H9 (cell line): Measurements from ENCODE around the gene PSMB7. TPM values are rescaled to one million over a fixed set of nuclear protein-coding genes. Genes with fewer than 3 reads are reported as not detected.

ENCODE experiments used
- DNase-seq: peaks from one replicate; pipeline ENCODE4 v3.0.0-alpha.2; 2017
- H2AFZ ChIP-seq: one replicate; pipeline ENCODE4 v1.6.1; 2013; ENCODE audit warnings: mild to moderate bottlenecking, low read length, control low read depth, moderate library complexity
- H2AK5ac ChIP-seq: 2 replicates; pipeline ENCODE4 v1.6.1; 2013; ENCODE audit warnings: low read length, control low read depth, mixed read lengths; ENCODE audit not compliant: insufficient read length
- H2BK120ac ChIP-seq: one replicate; pipeline ENCODE4 v1.6.1; 2013; ENCODE audit warnings: low read depth, mild to moderate bottlenecking, low read length, control low read depth, inconsistent platforms; ENCODE audit not compliant: poor library complexity, severe bottlenecking
- H2BK12ac ChIP-seq: 2 replicates; pipeline ENCODE4 v1.6.1; 2013; ENCODE audit warnings: low read length, control low read depth, mixed read lengths, low read depth; ENCODE audit not compliant: insufficient read length
- H2BK15ac ChIP-seq: 2 replicates; pipeline ENCODE4 v1.6.1; 2013; ENCODE audit warnings: low read depth, low read length, control low read depth
- H2BK20ac ChIP-seq: one replicate; pipeline ENCODE4 v1.6.1; 2013; ENCODE audit warnings: low read depth, mild to moderate bottlenecking, low read length, control low read depth, inconsistent platforms; ENCODE audit not compliant: poor library complexity, severe bottlenecking
- H2BK5ac ChIP-seq: 2 replicates; pipeline ENCODE4 v1.6.1; 2013; ENCODE audit warnings: low read length, control low read depth, mixed read lengths; ENCODE audit not compliant: insufficient read length
- H3K14ac ChIP-seq: 2 replicates; pipeline ENCODE4 v1.6.1; 2013; ENCODE audit warnings: low read length, control low read depth; ENCODE audit not compliant: insufficient read depth
- H3K18ac ChIP-seq: 2 replicates; pipeline ENCODE4 v1.6.1; 2013; ENCODE audit warnings: low read depth, mild to moderate bottlenecking, mixed read lengths, low read length, control low read depth; ENCODE audit not compliant: insufficient read length
- H3K23ac ChIP-seq: 2 replicates; pipeline ENCODE4 v1.6.1; 2013; ENCODE audit warnings: low read length, control low read depth, mixed read lengths, low read depth; ENCODE audit not compliant: insufficient read length
- H3K23me2 ChIP-seq: 2 replicates; pipeline ENCODE4 v1.6.1; 2013; ENCODE audit warnings: low read depth, mild to moderate bottlenecking, mixed read lengths, low read length, control low read depth; ENCODE audit not compliant: insufficient read length, poor library complexity, severe bottlenecking
- H3K27ac ChIP-seq: 2 replicates; pipeline ENCODE4 v1.5.1; 2013; ENCODE audit warnings: low read length, control low read depth, mixed read lengths, low read depth; ENCODE audit not compliant: insufficient read length
- H3K27me3 ChIP-seq: 2 replicates; pipeline ENCODE4 v1.6.1; 2013; ENCODE audit warnings: low read length, control low read depth, inconsistent platforms; ENCODE audit not compliant: insufficient read depth
- H3K4ac ChIP-seq: 2 replicates; pipeline ENCODE4 v1.6.1; 2013; ENCODE audit warnings: low read depth, mild to moderate bottlenecking, control low read depth, inconsistent platforms, low read length, moderate library complexity
- H3K4me1 ChIP-seq: 2 replicates; pipeline ENCODE4 v1.6.1; 2013; ENCODE audit warnings: low read length, control low read depth, inconsistent platforms; ENCODE audit not compliant: insufficient read depth
- H3K4me2 ChIP-seq: 2 replicates; pipeline ENCODE4 v1.6.1; 2013; ENCODE audit warnings: low read length, control low read depth, mixed read lengths; ENCODE audit not compliant: insufficient read length, insufficient read depth
- H3K56ac ChIP-seq: 2 replicates; pipeline ENCODE4 v1.6.1; 2013; ENCODE audit warnings: low read depth, mild to moderate bottlenecking, mixed read lengths, low read length, control low read depth; ENCODE audit not compliant: insufficient read length
- H3K79me1 ChIP-seq: 2 replicates; pipeline ENCODE4 v1.6.1; 2013; ENCODE audit warnings: low read depth, mild to moderate bottlenecking, moderate library complexity, low read length, control low read depth, inconsistent platforms; ENCODE audit not compliant: insufficient read depth, poor library complexity, severe bottlenecking
- H3K79me2 ChIP-seq: 2 replicates; pipeline ENCODE4 v1.6.1; 2013; ENCODE audit warnings: low read length, control low read depth, inconsistent platforms; ENCODE audit not compliant: insufficient read depth
- H3K9ac ChIP-seq: 2 replicates; pipeline ENCODE4 v1.6.1; 2013; ENCODE audit warnings: low read length, control low read depth, mixed read lengths; ENCODE audit not compliant: insufficient read length; ENCODE audit errors: extremely low read depth
- H3K9me3 ChIP-seq: one replicate; pipeline ENCODE4 v1.6.1; 2013; ENCODE audit warnings: low read depth, low read length, inconsistent platforms; ENCODE audit not compliant: control insufficient read depth
- H3T11ph ChIP-seq: one replicate; pipeline ENCODE4 v1.6.1; 2013; ENCODE audit warnings: mild to moderate bottlenecking, low read length, control low read depth, inconsistent platforms
- H4K20me1 ChIP-seq: one replicate; pipeline ENCODE4 v1.6.1; 2013; ENCODE audit not compliant: control insufficient read depth, insufficient read length, insufficient read depth
- H4K5ac ChIP-seq: 2 replicates; pipeline ENCODE4 v1.6.1; 2013; ENCODE audit warnings: low read depth, mild to moderate bottlenecking, mixed read lengths, low read length, control low read depth; ENCODE audit not compliant: insufficient read length
- H4K8ac ChIP-seq: replicated peaks from 2 replicates; pipeline ENCODE4 v1.6.1; 2013; ENCODE audit warnings: low read length, control low read depth, mixed read lengths, low read depth; ENCODE audit not compliant: insufficient read length
- H4K91ac ChIP-seq: 2 replicates; pipeline ENCODE4 v1.6.1; 2013; ENCODE audit warnings: low read depth, mild to moderate bottlenecking, moderate library complexity, mixed read lengths, low read length, control low read depth; ENCODE audit not compliant: insufficient read length
- H3K27ac Mint-ChIP-seq, 3 experiments: 2 replicates in 2 of 3; 3 replicates in 1 of 3; pipeline ENCODE4 v1.8.0; 2020 to 2021; ENCODE audit warnings: mixed read lengths in 3 of 3, mild to moderate bottlenecking in 1 of 3, moderate library complexity in 1 of 3
- H3K27me3 Mint-ChIP-seq: 2 replicates; pipeline ENCODE4 v1.8.0; 2021; ENCODE audit warnings: low read depth, mild to moderate bottlenecking, moderate library complexity, mixed read lengths
- H3K36me3 Mint-ChIP-seq, 3 experiments: 2 replicates in 2 of 3; 3 replicates in 1 of 3; pipeline ENCODE4 v1.8.0; 2020 to 2021; ENCODE audit warnings: low read depth in 3 of 3, mixed read lengths in 3 of 3; ENCODE audit not compliant: insufficient read depth in 1 of 3
- H3K4me1 Mint-ChIP-seq, 2 experiments: 2 replicates each; pipeline ENCODE4 v1.8.0; 2020; ENCODE audit warnings: mixed read lengths in 2 of 2
- H3K4me3 Mint-ChIP-seq, 2 experiments: 2 replicates in 1 of 2; 3 replicates in 1 of 2; pipeline ENCODE4 v1.8.0; 2020 to 2021; ENCODE audit warnings: mild to moderate bottlenecking in 2 of 2, mixed read lengths in 2 of 2, moderate library complexity in 1 of 2
- H3K9me3 Mint-ChIP-seq, 2 experiments: 2 replicates in 1 of 2; 3 replicates in 1 of 2; pipeline ENCODE4 v1.8.0; 2020; ENCODE audit warnings: mild to moderate bottlenecking in 2 of 2, mixed read lengths in 2 of 2, moderate library complexity in 1 of 2
- CTCF ChIP-seq: fragments of 200-600 bp; sonication (generic); conservative IDR thresholded peaks from 3 replicates; pipeline ENCODE4 v1.8.0; 2021; ENCODE audit warnings: antibody characterized with exemption, mild to moderate bottlenecking
- WGBS: extraction: QIAGEN DNeasy Blood & Tissue Kit; methylation state at CpG from one replicate; pipeline ENCODE4 v1.1.7; 2013; ENCODE audit warnings: missing lambda C conversion rate, low lambda C conversion rate, mixed read lengths; ENCODE audit not compliant: insufficient read length; ENCODE audit errors: extremely low coverage; 5-methylcytosine and 5-hydroxymethylcytosine counted together
- total RNA-seq: library from RNA; stranded (reverse); gene quantifications from 2 replicates; pipeline ENCODE4 v1.2.1, GENCODE V29; 2021

The PSMB7 gene
- total RNA-seq, 1 experiment from 2014 or later, result 209 TPM

- peaks cover 0 to 2% of the 10 kb centered on the region in 2 experiments; a peak in 2 of 5 replicates for H3K9me3 Mint-ChIP-seq
- no peak overlapping the region for H4K8ac ChIP-seq
- no peak for TF ChIP-seq CTCF
- H3K4me3 Mint-ChIP-seq, result no peak overlapping the region
- H3K4me1 ChIP-seq, result no peaks in the 10 kb centered on the region
- no peak overlapping the region for H2BK120ac ChIP-seq
- H3K9ac ChIP-seq, result no peak overlapping the region
- no peak overlapping the region for H2AFZ ChIP-seq
- H3K4me2 ChIP-seq, result no peak overlapping the region
- H2AK5ac ChIP-seq, result no peak overlapping the region
- no peak overlapping the region for H3K18ac ChIP-seq
- H3K4ac ChIP-seq, result no peak overlapping the region
- no peak overlapping the region for H3K23ac ChIP-seq
- H3K9me3 ChIP-seq, result no peaks in the 10 kb centered on the region
- no peaks in the 10 kb centered on the region for H4K20me1 ChIP-seq
- H3K27me3 ChIP-seq, result no peaks in the 10 kb centered on the region
- no CpG with 5 or more reads among the region's 3 CpGs for WGBS
- no peak overlapping the region for H2BK5ac ChIP-seq
- no peak overlapping the region for H3T11ph ChIP-seq
- H3K27ac ChIP-seq, result no peak overlapping the region
- H2BK15ac ChIP-seq, result no peak overlapping the region
- peaks cover 25% of the 10 kb centered on the region for H3K27me3 Mint-ChIP-seq
- no peak overlapping the region for H2BK12ac ChIP-seq
- no peak overlapping the region for H4K91ac ChIP-seq
- H4K5ac ChIP-seq, result no peak overlapping the region
- no peaks in the 10 kb centered on the region for H3K79me1 ChIP-seq
- H3K79me2 ChIP-seq, result no peaks in the 10 kb centered on the region
- no peak overlapping the region for H3K56ac ChIP-seq
- no peak overlapping the region for H3K14ac ChIP-seq
- H3K23me2 ChIP-seq, result no peaks in the 10 kb centered on the region
- H2BK20ac ChIP-seq, result no peak overlapping the region
- peak overlapping the region in 2 of 3 experiments; percentile 12 to 34; a peak in 1 of 7 replicates for H3K27ac Mint-ChIP-seq
- H3K4me1 Mint-ChIP-seq, result peaks cover 3 to 5% of the 10 kb centered on the region in 2 experiments; a peak in 3 of 4 replicates
- no peaks in the 10 kb centered on the region for H3K36me3 Mint-ChIP-seq
- DNase-seq, result no peak
Measured at GRCh38 chr9:124442826-124443225, 27.6 kb upstream of the PSMB7 start.
